GM23338 (cell line): ENCODE data around the gene CD300A. TPM values are rescaled to one million over a fixed set of nuclear protein-coding genes. Genes with fewer than 3 reads are reported as not detected.

ENCODE experiments used
- ATAC-seq: fragments of 200-7000 bp; cut with Tn5 transposase; 3 replicates; pipeline ENCODE4 v1.9.1; 2020
- DNase-seq: peaks from one replicate; pipeline ENCODE4 v3.0.0-alpha.2; 2015; ENCODE audit warnings: low spot score
- H2AFZ ChIP-seq: fragments of 200-600 bp; sonication (generic); 2 replicates; pipeline ENCODE4 v1.8.0; 2016; ENCODE audit warnings: antibody characterized with exemption, mild to moderate bottlenecking, moderate library complexity
- H3F3A ChIP-seq: fragments of 200-600 bp; sonication (generic); replicated peaks from 2 replicates; pipeline ENCODE4 v1.8.0; 2017; ENCODE audit warnings: antibody characterized with exemption, mixed run types, low read depth
- H3K27ac ChIP-seq: fragments of 200-600 bp; sonication (generic); 2 replicates; pipeline ENCODE4 v1.6.1; 2016; ENCODE audit warnings: low read depth
- H3K27me3 ChIP-seq: fragments of 200-600 bp; sonication (generic); 2 replicates; pipeline ENCODE4 v1.8.0; 2016; ENCODE audit warnings: mild to moderate bottlenecking, mixed run types, moderate library complexity; ENCODE audit not compliant: insufficient read depth
- H3K36me3 ChIP-seq: fragments of 200-600 bp; sonication (generic); 2 replicates; pipeline ENCODE4 v1.8.0; 2016; ENCODE audit warnings: mild to moderate bottlenecking; ENCODE audit not compliant: insufficient read depth
- H3K4me1 ChIP-seq: fragments of 200-600 bp; sonication (generic); 2 replicates; pipeline ENCODE4 v1.8.0; 2016; ENCODE audit warnings: mild to moderate bottlenecking, moderate library complexity; ENCODE audit not compliant: insufficient read depth
- H3K4me2 ChIP-seq: fragments of 200-600 bp; sonication (generic); 2 replicates; pipeline ENCODE4 v1.7.1; 2017; ENCODE audit warnings: mixed run types
- H3K4me3 ChIP-seq: fragments of 200-600 bp; sonication (generic); 2 replicates; pipeline ENCODE4 v1.6.1; 2016; ENCODE audit warnings: mixed run types
- H3K79me2 ChIP-seq: fragments of 200-600 bp; sonication (generic); replicated peaks from 2 replicates; pipeline ENCODE4 v1.8.0; 2017; ENCODE audit warnings: mild to moderate bottlenecking; ENCODE audit not compliant: insufficient read depth
- H3K9me2 ChIP-seq: fragments of 200-600 bp; sonication (generic); 2 replicates; pipeline ENCODE4 v1.8.0; 2017; ENCODE audit not compliant: insufficient read depth
- H4K20me1 ChIP-seq: fragments of 200-600 bp; sonication (generic); replicated peaks from 2 replicates; pipeline ENCODE4 v1.8.0; 2017; ENCODE audit warnings: mild to moderate bottlenecking; ENCODE audit not compliant: insufficient read depth
- H3K27ac Mint-ChIP-seq: 2 replicates; pipeline ENCODE4 v1.8.0; 2020; ENCODE audit warnings: inconsistent platforms, mild to moderate bottlenecking, moderate library complexity, mixed read lengths
- H3K27me3 Mint-ChIP-seq: 3 replicates; pipeline ENCODE4 v1.8.0; 2022; ENCODE audit warnings: low read depth, mild to moderate bottlenecking, moderate library complexity, mixed read lengths, inconsistent platforms; ENCODE audit not compliant: insufficient read depth, poor library complexity
- H3K36me3 Mint-ChIP-seq: 3 replicates; pipeline ENCODE4 v1.8.0; 2021; ENCODE audit warnings: low read depth, mild to moderate bottlenecking, inconsistent platforms, moderate library complexity, mixed read lengths
- H3K4me1 Mint-ChIP-seq: 3 replicates; pipeline ENCODE4 v1.8.0; 2020; ENCODE audit warnings: mild to moderate bottlenecking, inconsistent platforms, mixed read lengths
- H3K4me3 Mint-ChIP-seq: 3 replicates; pipeline ENCODE4 v1.8.0; 2021; ENCODE audit warnings: moderate library complexity, mild to moderate bottlenecking, inconsistent platforms, mixed read lengths
- H3K9me3 Mint-ChIP-seq: 3 replicates; pipeline ENCODE4 v1.8.0; 2020; ENCODE audit warnings: moderate library complexity, mild to moderate bottlenecking, inconsistent platforms, mixed read lengths
- CREB1 ChIP-seq: fragments of 250-450 bp; sonication (Bioruptor Pico); IDR thresholded peaks from 2 replicates; pipeline ENCODE4 v1.5.0; 2020; ENCODE audit warnings: low read depth, mild to moderate bottlenecking, moderate library complexity
- EZH2 ChIP-seq: fragments of 200-600 bp; sonication (generic); IDR thresholded peaks from one replicate; pipeline ENCODE4 v1.8.0; 2017; ENCODE audit warnings: antibody characterized with exemption, mild to moderate bottlenecking, low read depth; ENCODE audit not compliant: unreplicated experiment
- JUNB ChIP-seq: IDR thresholded peaks from one replicate; pipeline ENCODE4 v1.6.1; 2016; ENCODE audit warnings: antibody characterized with exemption; ENCODE audit not compliant: unreplicated experiment
- NANOG ChIP-seq: IDR thresholded peaks from 2 replicates; pipeline ENCODE4 v1.6.1; 2016; ENCODE audit warnings: antibody characterized with exemption, borderline replicate concordance
- POLR2AphosphoS5 ChIP-seq: IDR thresholded peaks from 2 replicates; pipeline ENCODE4 v1.6.1; 2016; ENCODE audit warnings: antibody characterized with exemption, low read depth
- STAT1 ChIP-seq: IDR thresholded peaks from one replicate; pipeline ENCODE4 v1.6.1; 2016; ENCODE audit warnings: antibody characterized with exemption; ENCODE audit not compliant: unreplicated experiment
- ZNF114 ChIP-seq: fragments of 250-450 bp; sonication (Bioruptor Pico); IDR thresholded peaks from 2 replicates; pipeline ENCODE4 v1.5.0; 2020; ENCODE audit warnings: mild to moderate bottlenecking, moderate library complexity
- ZNF462 ChIP-seq: fragments of 250-450 bp; sonication (Bioruptor Pico); IDR thresholded peaks from 2 replicates; pipeline ENCODE4 v1.5.0; 2020; ENCODE audit warnings: mild to moderate bottlenecking, moderate library complexity
- polyA plus RNA-seq: library from polyadenylated mRNA; unstranded; fragments of >200 nt; fragmentation: Nextera tagmentation; extraction: Ambion mirVana; gene quantifications from 2 replicates; pipeline ENCODE4 v1.2.1, GENCODE V29; 2016
- total RNA-seq: library from RNA; depleted of rRNA; stranded (reverse); fragments of >200 nt; shearing (Covaris generic); gene quantifications from 2 replicates; pipeline ENCODE4 v1.2.3, GENCODE V29; 2014
- TF ChIP-seq, protein P1 (sequence below): IDR thresholded peaks from 2 replicates; pipeline ENCODE4 v1.6.1; 2016; ENCODE audit warnings: antibody characterized with exemption

The CD300A gene
- total and polyA plus RNA-seq, 2 experiments from 2014 or later, result 0.37 to 0.45 TPM

GRCh38 chr17:74458835-74459234 is 7.6 kb upstream of the CD300A start (continued):
- no peak for TF ChIP-seq ZNF462 (CRISPR knock-in tag)
- TF ChIP-seq, protein P1, sequence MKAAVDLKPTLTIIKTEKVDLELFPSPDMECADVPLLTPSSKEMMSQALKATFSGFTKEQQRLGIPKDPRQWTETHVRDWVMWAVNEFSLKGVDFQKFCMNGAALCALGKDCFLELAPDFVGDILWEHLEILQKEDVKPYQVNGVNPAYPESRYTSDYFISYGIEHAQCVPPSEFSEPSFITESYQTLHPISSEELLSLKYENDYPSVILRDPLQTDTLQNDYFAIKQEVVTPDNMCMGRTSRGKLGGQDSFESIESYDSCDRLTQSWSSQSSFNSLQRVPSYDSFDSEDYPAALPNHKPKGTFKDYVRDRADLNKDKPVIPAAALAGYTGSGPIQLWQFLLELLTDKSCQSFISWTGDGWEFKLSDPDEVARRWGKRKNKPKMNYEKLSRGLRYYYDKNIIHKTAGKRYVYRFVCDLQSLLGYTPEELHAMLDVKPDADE, result no peak
- TF ChIP-seq POLR2AphosphoS5, result no peak
- TF ChIP-seq CREB1 (CRISPR knock-in tag), result no peak
- TF ChIP-seq ZNF114, result no peak
- TF ChIP-seq STAT1, result no peak

GRCh38 chr17:74459622-74460021 is 6.8 kb upstream of the CD300A start:
- H3K27ac ChIP-seq, result no peak overlapping the region
- no peaks in the 10 kb centered on the region for H3F3A ChIP-seq
- H3K9me3 Mint-ChIP-seq, result no peaks in the 10 kb centered on the region
- H3K36me3 ChIP-seq, result no peaks in the 10 kb centered on the region
- no peak overlapping the region for H3K4me3 Mint-ChIP-seq
- peaks cover 12% of the 10 kb centered on the region for H3K4me1 ChIP-seq
- no peak for DNase-seq
- peaks cover 22% of the 10 kb centered on the region for H3K4me1 Mint-ChIP-seq
- no peaks in the 10 kb centered on the region for H3K36me3 Mint-ChIP-seq
- ATAC-seq, result no peak
- H3K79me2 ChIP-seq, result no peaks in the 10 kb centered on the region
- peaks cover 5% of the 10 kb centered on the region for H3K27me3 Mint-ChIP-seq
- no peak overlapping the region for H3K4me3 ChIP-seq
- no peaks in the 10 kb centered on the region for H4K20me1 ChIP-seq
- no peak overlapping the region for H2AFZ ChIP-seq
- H3K27ac Mint-ChIP-seq, result no peak overlapping the region
- H3K27me3 ChIP-seq, result peaks cover 6% of the 10 kb centered on the region; the same call in 1 of the 2 replicates
- H3K9me2 ChIP-seq, result no peaks in the 10 kb centered on the region
- H3K4me2 ChIP-seq, result no peak overlapping the region
- TF ChIP-seq EZH2, result no peak
- no peak for TF ChIP-seq CREB1 (CRISPR knock-in tag)
- TF ChIP-seq JUNB, result no peak
- no peak for TF ChIP-seq STAT1
- TF ChIP-seq ZNF462 (CRISPR knock-in tag), result no peak
- no peak for TF ChIP-seq NANOG
